Loucy (cell line): Measurements from ENCODE around the gene SGSM2.

Source experiments
- EZH2phosphoT487 ChIP-seq: fragments of 200-600 bp; IDR thresholded peaks from 2 replicates; pipeline ENCODE4 v1.6.1; 2018; ENCODE audit warnings: antibody characterized with exemption, mild to moderate bottlenecking, moderate library complexity, borderline replicate concordance
- TF ChIP-seq, protein P1 (sequence below): fragments of 200-600 bp; sonication (generic); conservative IDR thresholded peaks from 2 replicates; pipeline ENCODE4 v1.5.1; 2014; ENCODE audit warnings: mild to moderate bottlenecking, antibody characterized with exemption, low read length

DNA sequence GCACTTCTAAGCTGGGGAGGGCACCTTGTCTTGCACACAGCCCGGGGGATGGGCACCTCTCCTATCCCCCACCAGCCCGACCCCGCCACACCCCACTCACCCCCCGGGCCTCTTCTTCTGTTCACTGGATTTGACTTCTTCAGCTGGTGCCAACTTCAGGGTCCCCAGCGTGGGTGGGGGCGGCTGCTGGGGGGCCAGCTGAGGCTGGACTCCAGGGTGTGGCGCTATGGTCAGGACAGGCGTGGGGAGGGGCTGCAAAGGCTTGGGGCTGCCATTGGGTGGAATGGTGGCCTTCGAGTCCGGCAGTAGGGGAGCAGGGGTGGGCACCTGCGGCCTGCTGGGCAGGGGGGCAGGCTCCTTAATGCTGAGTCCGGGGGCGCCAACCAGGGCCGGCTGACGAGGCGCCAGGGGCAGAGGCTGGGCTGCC lies 57.5 kb downstream of the SGSM2 start:
- TF ChIP-seq, protein P1, sequence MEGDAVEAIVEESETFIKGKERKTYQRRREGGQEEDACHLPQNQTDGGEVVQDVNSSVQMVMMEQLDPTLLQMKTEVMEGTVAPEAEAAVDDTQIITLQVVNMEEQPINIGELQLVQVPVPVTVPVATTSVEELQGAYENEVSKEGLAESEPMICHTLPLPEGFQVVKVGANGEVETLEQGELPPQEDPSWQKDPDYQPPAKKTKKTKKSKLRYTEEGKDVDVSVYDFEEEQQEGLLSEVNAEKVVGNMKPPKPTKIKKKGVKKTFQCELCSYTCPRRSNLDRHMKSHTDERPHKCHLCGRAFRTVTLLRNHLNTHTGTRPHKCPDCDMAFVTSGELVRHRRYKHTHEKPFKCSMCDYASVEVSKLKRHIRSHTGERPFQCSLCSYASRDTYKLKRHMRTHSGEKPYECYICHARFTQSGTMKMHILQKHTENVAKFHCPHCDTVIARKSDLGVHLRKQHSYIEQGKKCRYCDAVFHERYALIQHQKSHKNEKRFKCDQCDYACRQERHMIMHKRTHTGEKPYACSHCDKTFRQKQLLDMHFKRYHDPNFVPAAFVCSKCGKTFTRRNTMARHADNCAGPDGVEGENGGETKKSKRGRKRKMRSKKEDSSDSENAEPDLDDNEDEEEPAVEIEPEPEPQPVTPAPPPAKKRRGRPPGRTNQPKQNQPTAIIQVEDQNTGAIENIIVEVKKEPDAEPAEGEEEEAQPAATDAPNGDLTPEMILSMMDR = no peak
- no peak for TF ChIP-seq EZH2phosphoT487
